Chondrocyte (in vitro differentiated cells): ENCODE measurements around the gene UBE3A. TPM values are rescaled to one million over a fixed set of nuclear protein-coding genes. Genes with fewer than 3 reads are reported as not detected.

Source experiments
- DNase-seq: peaks from one replicate; pipeline ENCODE4 v3.0.0; 2021; ENCODE audit warnings: mixed read lengths, low spot score
- H3K27ac Mint-ChIP-seq: one replicate; pipeline ENCODE4 v1.8.0; 2021; ENCODE audit warnings: mild to moderate bottlenecking, moderate library complexity, mixed read lengths; ENCODE audit not compliant: unreplicated experiment
- H3K27me3 Mint-ChIP-seq: 2 replicates; pipeline ENCODE4 v1.8.0; 2021; ENCODE audit warnings: low read depth, mixed read lengths
- H3K36me3 Mint-ChIP-seq: 2 replicates; pipeline ENCODE4 v1.8.0; 2021; ENCODE audit warnings: low read depth, mixed read lengths
- H3K4me1 Mint-ChIP-seq: 2 replicates; pipeline ENCODE4 v1.8.0; 2021; ENCODE audit warnings: low read depth, mild to moderate bottlenecking, mixed read lengths
- H3K4me3 Mint-ChIP-seq: one replicate; pipeline ENCODE4 v1.8.0; 2021; ENCODE audit warnings: mild to moderate bottlenecking, moderate library complexity, mixed read lengths; ENCODE audit not compliant: unreplicated experiment
- H3K9me3 Mint-ChIP-seq: 2 replicates; pipeline ENCODE4 v1.8.0; 2021; ENCODE audit warnings: low read depth, mixed read lengths
- CTCF ChIP-seq: fragments of 200-600 bp; sonication (generic); IDR thresholded peaks from 2 replicates; pipeline ENCODE4 v1.5.0; 2021; ENCODE audit warnings: antibody characterized with exemption, mild to moderate bottlenecking, moderate library complexity
- total RNA-seq: library from RNA; stranded (reverse); gene quantifications from 3 replicates; pipeline ENCODE4 v1.2.1, GENCODE V29; 2021

The UBE3A gene
- total RNA-seq, 1 donor from 2014 or later, result 75.9 TPM

GRCh38 chr15:25345943-25346342 is 92.9 kb downstream of the UBE3A start:
- Mint-ChIP-seq H3K4me3 (no peak overlapping the region), H3K36me3 (peaks cover 19% of the 10 kb centered on the region), H3K4me1 (peaks cover 13% of the 10 kb centered on the region), H3K9me3 (peaks cover 13% of the 10 kb centered on the region), H3K27ac (no peak overlapping the region), H3K27me3 (no peaks in the 10 kb centered on the region)
- DNase-seq, result no peak
- peak; percentile 45 for TF ChIP-seq CTCF

GRCh38 chr15:25342629-25343028 is 96.2 kb downstream of the UBE3A start:
- DNase-seq, result no peak
- H3K9me3 Mint-ChIP-seq, result peaks cover 2% of the 10 kb centered on the region
- peaks cover 25% of the 10 kb centered on the region for H3K36me3 Mint-ChIP-seq
- no peak overlapping the region for H3K27ac Mint-ChIP-seq
- no peak for TF ChIP-seq CTCF
- no peak overlapping the region for H3K4me3 Mint-ChIP-seq
- H3K27me3 Mint-ChIP-seq, result no peaks in the 10 kb centered on the region
- H3K4me1 Mint-ChIP-seq, result peaks cover 13% of the 10 kb centered on the region

GRCh38 chr15:25339431-25339830 is 99.4 kb downstream of the UBE3A start:
- DNase-seq, result no peak
- Mint-ChIP-seq H3K4me1 (peaks cover 2% of the 10 kb centered on the region), H3K27ac (no peak overlapping the region), H3K9me3 (peaks cover 6% of the 10 kb centered on the region), H3K4me3 (no peak overlapping the region), H3K27me3 (no peaks in the 10 kb centered on the region), H3K36me3 (peaks cover 42% of the 10 kb centered on the region)
- no peak for TF ChIP-seq CTCF

- TF ChIP-seq CTCF, result no peak
- Mint-ChIP-seq H3K27me3 (no peaks in the 10 kb centered on the region), H3K4me1 (no peaks in the 10 kb centered on the region), H3K36me3 (peaks cover 43% of the 10 kb centered on the region), H3K27ac (no peak overlapping the region), H3K9me3 (peaks cover 12% of the 10 kb centered on the region), H3K4me3 (no peak overlapping the region)
- DNase-seq, result no peak
Observed at GRCh38 chr15:25335279-25335678, 103.5 kb downstream of the UBE3A start.

- no peak overlapping the region for H3K27ac Mint-ChIP-seq
Observed at GRCh38 chr15:25333049-25333448, 105.8 kb downstream of the UBE3A start.

More at GRCh38 chr15:25333049-25333448, 105.8 kb downstream of the UBE3A start:
- peaks cover 30% of the 10 kb centered on the region for H3K36me3 Mint-ChIP-seq
- no peak overlapping the region for H3K4me3 Mint-ChIP-seq
- H3K9me3 Mint-ChIP-seq, result peaks cover 12% of the 10 kb centered on the region
- no peaks in the 10 kb centered on the region for H3K4me1 Mint-ChIP-seq
- no peak for TF ChIP-seq CTCF
- H3K27me3 Mint-ChIP-seq, result no peaks in the 10 kb centered on the region
- DNase-seq, result no peak
